K562 (cell line): Measurements from ENCODE around the gene COL25A1. TPM values are rescaled to one million over a fixed set of nuclear protein-coding genes. Genes with fewer than 3 reads are reported as not detected.

Experiments used
- ATAC-seq: fragments of 200-7000 bp; cut with Tn5 transposase; 3 replicates; pipeline ENCODE4 v1.9.1; 2020; ENCODE audit warnings: moderate library complexity
- BruUV-seq: library from RNA; stranded (reverse); fragments of 400-500 nt; replicated peaks from 2 replicates; lab custom pipeline; 2021; lab: Mats Ljungman, UMichigan
- CTCF ChIA-PET: fragments of 300-600 bp; formaldehyde crosslinking; extraction: SDS; loops from one replicate; lab custom pipeline; 2021; ENCODE audit warnings: low intra/inter-chr PET ratio; lab: Yijun Ruan, JAX
- POLR2A ChIA-PET: fragments of 300-600, 350-650 bp; sonication (Branson Sonifier 250); formaldehyde crosslinking; extraction: SDS; loops from one replicate; lab custom pipeline; 2021; ENCODE audit warnings: antibody characterized with exemption, inconsistent platforms; lab: Yijun Ruan, JAX
- DNase-seq, 4 experiments: peaks; one replicate each; pipeline versions ENCODE4 v3.0.0 to v3.0.0-alpha.2; 2011 to 2018; ENCODE audit warnings: low spot score in 3 of 4, mixed read lengths in 3 of 4; ENCODE audit errors: extremely low read depth in 1 of 4
- FAIRE-seq: peaks from 2 replicates; lab custom pipeline; 2011; peaks lifted over from hg19 to GRCh38; lab: Jason Lieb, UNC
- H2AFZ ChIP-seq: 2 replicates; pipeline ENCODE4 v1.6.0; 2011; ENCODE audit warnings: low read depth, low read length, control low read depth, inconsistent platforms
- H3K27ac ChIP-seq: fragments of 200-600 bp; 3 replicates; pipeline ENCODE4 v1.8.0; 2011; ENCODE audit warnings: low read depth, mild to moderate bottlenecking, control low read depth, inconsistent platforms, low read length, moderate library complexity, mixed read lengths; ENCODE audit errors: extremely low read depth
- H3K27me3 ChIP-seq, 2 experiments: fragments of 300-600 bp in 1 of 2; 2 replicates in 1 of 2; 3 replicates in 1 of 2; pipeline versions ENCODE4 v1.6.0 to v1.8.0; 2011; ENCODE audit warnings: inconsistent platforms in 2 of 2, low read length in 2 of 2, mild to moderate bottlenecking in 1 of 2, mixed read lengths in 1 of 2, moderate library complexity in 1 of 2; ENCODE audit not compliant: control insufficient read depth in 2 of 2, insufficient read depth in 2 of 2
- H3K36me3 ChIP-seq: fragments of 300-600 bp; 3 replicates; pipeline ENCODE4 v1.8.0; 2011; ENCODE audit warnings: mild to moderate bottlenecking, low read length, inconsistent platforms; ENCODE audit not compliant: control insufficient read depth, insufficient read depth
- H3K4me1 ChIP-seq, 2 experiments: fragments of 200-600 bp in 1 of 2; replicated peaks in 1 of 2; 2 replicates in 1 of 2; 3 replicates in 1 of 2; pipeline versions ENCODE4 v1.5.1 to v1.8.0; 2011; ENCODE audit warnings: inconsistent platforms in 2 of 2, low read length in 2 of 2, mild to moderate bottlenecking in 1 of 2, mixed read lengths in 1 of 2, moderate library complexity in 1 of 2; ENCODE audit not compliant: control insufficient read depth in 2 of 2, insufficient read depth in 2 of 2
- H3K4me2 ChIP-seq: 2 replicates; pipeline ENCODE4 v1.6.1; 2011; ENCODE audit warnings: low read length, control low read depth, inconsistent platforms, mixed read lengths; ENCODE audit not compliant: insufficient read depth
- H3K4me3 ChIP-seq: fragments of 200-600 bp; sonication (generic), shearing (Covaris generic); 2 replicates; pipeline ENCODE4 v1.5.1; 2016; ENCODE audit warnings: control low read depth, inconsistent platforms
- H3K79me2 ChIP-seq: fragments of 200-600 bp; 3 replicates; pipeline ENCODE4 v1.8.0; 2011; ENCODE audit warnings: low read length, inconsistent platforms; ENCODE audit not compliant: control insufficient read depth, insufficient read depth
- H3K9ac ChIP-seq, 2 experiments: 2 replicates each; pipeline versions ENCODE4 v1.6.0 to v1.6.1; 2011; ENCODE audit warnings: low read depth in 2 of 2, low read length in 2 of 2, control low read depth in 1 of 2, inconsistent platforms in 1 of 2, mild to moderate bottlenecking in 1 of 2, mixed read lengths in 1 of 2; ENCODE audit not compliant: insufficient read depth in 1 of 2
- H3K9me1 ChIP-seq: one replicate; pipeline ENCODE4 v1.6.0; 2011; ENCODE audit warnings: inconsistent platforms, mild to moderate bottlenecking, low read length, moderate library complexity; ENCODE audit not compliant: control insufficient read depth, insufficient read depth
- H3K9me3 ChIP-seq: replicated peaks from 2 replicates; pipeline ENCODE4 v1.5.1; 2011; ENCODE audit warnings: low read depth, low read length, inconsistent platforms; ENCODE audit not compliant: control insufficient read depth, insufficient read depth
- H4K20me1 ChIP-seq: replicated peaks from 2 replicates; pipeline ENCODE4 v1.6.1; 2011; ENCODE audit warnings: low read length, inconsistent platforms, mixed read lengths; ENCODE audit not compliant: control insufficient read depth, insufficient read depth
- CEBPB ChIP-seq: fragments of 450-650 bp; IDR thresholded peaks from 2 replicates; pipeline ENCODE4 v1.6.1; 2016; ENCODE audit warnings: missing genetic modification characterization, missing compliant biosample characterization
- CEBPG ChIP-seq, 3 experiments: fragments of 200-800 bp in 1 of 3; sonication (Bioruptor generic) in 1 of 3; sonication (generic) in 1 of 3; formaldehyde crosslinking in 1 of 3; IDR thresholded peaks in 2 of 3; conservative IDR thresholded peaks in 1 of 3; 2 replicates each; pipeline versions ENCODE4 v1.6.1 to v1.8.0; 2016 to 2022; ENCODE audit warnings: missing compliant biosample characterization in 2 of 3, missing genetic modification characterization in 2 of 3, mild to moderate bottlenecking in 1 of 3, missing genetic modification reagents in 1 of 3
- DACH1 ChIP-seq: fragments of 450-650 bp; IDR thresholded peaks from 2 replicates; pipeline ENCODE4 v1.6.1; 2018; ENCODE audit not compliant: partially characterized antibody
- MEIS2 ChIP-seq: fragments of 450-650 bp; IDR thresholded peaks from 2 replicates; pipeline ENCODE4 v1.6.1; 2014; ENCODE audit warnings: mild to moderate bottlenecking; ENCODE audit not compliant: partially characterized antibody
- RFX5 ChIP-seq: IDR thresholded peaks from 2 replicates; pipeline ENCODE4 v1.6.1; 2011; ENCODE audit warnings: low read depth, mild to moderate bottlenecking, improper control_type of control experiment, low read length
- in situ Hi-C: fragments of 300-500 bp; cut with MboI; formaldehyde crosslinking; loops from 4 replicates; pipeline ENCODE4 v1.15.0; 2018; ENCODE audit warnings: inconsistent platforms, mixed read lengths
- intact Hi-C: fragments of 100-400 bp; cut with micrococcal nuclease; formaldehyde crosslinking; loops from 2 replicates; pipeline ENCODE4 v1.14.2; 2022
- polyA plus RNA-seq, 8 experiments: library from polyadenylated mRNA; depleted of rRNA in 4 of 8; stranded (reverse) in 5 of 8; unstranded in 3 of 8; fragments of >200 nt; fragmentation: Nextera tagmentation in 2 of 8; fragmentation: Illumina TruSeq in 1 of 8; extraction: Ambion mirVana in 2 of 8; extraction: Trizol in 1 of 8; gene quantifications; 2 replicates each; pipeline versions ENCODE4 v1.2.1 to v1.2.3, GENCODE V29; 2011 to 2014; ENCODE audit warnings: inconsistent platforms in 1 of 8, missing spikeins in 1 of 8
- total RNA-seq, 7 experiments: library from RNA; depleted of rRNA in 6 of 7; stranded (reverse); fragments of >200 nt in 6 of 7; fragmentation: Illumina TruSeq in 2 of 7; extraction: Trizol in 2 of 7; gene quantifications; 2 replicates each; pipeline versions ENCODE4 v1.2.1 to v1.2.3, GENCODE V29; 2011 to 2021; ENCODE audit warnings: low replicate concordance in 1 of 7
- TF ChIP-seq, protein P1 (sequence below), 3 experiments: IDR thresholded peaks in 2 of 3; conservative IDR thresholded peaks in 1 of 3; 2 replicates each; pipeline ENCODE4 v1.5.1; 2011 to 2012; ENCODE audit warnings: low read length in 3 of 3, mild to moderate bottlenecking in 3 of 3, control low read depth in 2 of 3, improper control_type of control experiment in 1 of 3, inconsistent platforms in 1 of 3, low read depth in 1 of 3, mixed read lengths in 1 of 3, moderate library complexity in 1 of 3; ENCODE audit not compliant: insufficient read depth in 2 of 3
- TF ChIP-seq, protein P2 (sequence below): fragments of 450-650 bp; IDR thresholded peaks from 2 replicates; pipeline ENCODE4 v1.6.1; 2016; ENCODE audit warnings: mild to moderate bottlenecking, moderate library complexity

Gene COL25A1
- total and polyA plus RNA-seq, 9 of the 15 experiments (the other 6 are each of a cell fraction or from before 2014, with no cell fraction given), result 0.03 to 0.62 (median 0.27) TPM

DNA sequence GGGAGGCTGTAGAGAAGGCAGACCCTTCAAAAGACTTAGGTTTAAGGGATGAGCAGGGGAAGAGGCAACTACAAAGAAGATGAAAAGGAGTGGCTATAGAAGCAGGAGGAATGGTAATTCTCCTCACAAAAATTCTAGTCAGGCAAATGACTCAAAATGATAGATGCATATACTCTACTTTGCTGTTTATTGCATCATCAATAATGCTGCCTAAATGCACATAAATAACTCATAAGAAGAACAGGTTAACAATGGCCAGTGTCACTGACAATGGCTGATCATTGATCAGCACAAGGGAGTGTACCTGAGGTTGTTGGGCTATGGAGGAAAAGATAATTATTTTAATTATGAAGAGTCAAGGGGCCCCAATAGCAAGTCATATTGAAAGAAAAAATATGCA, 354.9 kb downstream of the COL25A1 start:
- CTCF ChIA-PET, result no interaction called here
- no peak overlapping the region for H3K4me3 ChIP-seq
- H3K27me3 ChIP-seq, result no peaks in the 10 kb centered on the region
- peaks cover 0 to 14% of the 10 kb centered on the region in 2 experiments; a peak in 3 of 5 replicates for H3K4me1 ChIP-seq
- DNase-seq (no peak), ATAC-seq (no peak), FAIRE-seq (no peak)
- no peak overlapping the region for H3K4me2 ChIP-seq
- POLR2A ChIA-PET, result no interaction called here
- in situ Hi-C loops, result no loop called here
- H2AFZ ChIP-seq, result no peak overlapping the region
- H3K9ac ChIP-seq, result no peak overlapping the region
- no peaks in the 10 kb centered on the region for H3K36me3 ChIP-seq
- no peaks in the 10 kb centered on the region for H3K9me1 ChIP-seq
- no peak overlapping the region for H3K27ac ChIP-seq
- BruUV-seq, result no TSS peak
- no peaks in the 10 kb centered on the region for H3K9me3 ChIP-seq
- no peaks in the 10 kb centered on the region for H3K79me2 ChIP-seq
- intact Hi-C loops, result no loop called here
- no peaks in the 10 kb centered on the region for H4K20me1 ChIP-seq
- TF ChIP-seq MEIS2, result peak; percentile 75
- TF ChIP-seq CEBPB, result peak; percentile 54
- TF ChIP-seq CEBPG (CRISPR knock-in tag; IDR thresholded peaks at IDR 0.05), result no peak
- peak; percentile 74 to 81 for TF ChIP-seq CEBPG (tag; conservative IDR thresholded peaks at IDR 0.05 in 1 of 2, IDR thresholded peaks at IDR 0.05 in 1 of 2)
- no peak for TF ChIP-seq RFX5
- TF ChIP-seq, protein P1, sequence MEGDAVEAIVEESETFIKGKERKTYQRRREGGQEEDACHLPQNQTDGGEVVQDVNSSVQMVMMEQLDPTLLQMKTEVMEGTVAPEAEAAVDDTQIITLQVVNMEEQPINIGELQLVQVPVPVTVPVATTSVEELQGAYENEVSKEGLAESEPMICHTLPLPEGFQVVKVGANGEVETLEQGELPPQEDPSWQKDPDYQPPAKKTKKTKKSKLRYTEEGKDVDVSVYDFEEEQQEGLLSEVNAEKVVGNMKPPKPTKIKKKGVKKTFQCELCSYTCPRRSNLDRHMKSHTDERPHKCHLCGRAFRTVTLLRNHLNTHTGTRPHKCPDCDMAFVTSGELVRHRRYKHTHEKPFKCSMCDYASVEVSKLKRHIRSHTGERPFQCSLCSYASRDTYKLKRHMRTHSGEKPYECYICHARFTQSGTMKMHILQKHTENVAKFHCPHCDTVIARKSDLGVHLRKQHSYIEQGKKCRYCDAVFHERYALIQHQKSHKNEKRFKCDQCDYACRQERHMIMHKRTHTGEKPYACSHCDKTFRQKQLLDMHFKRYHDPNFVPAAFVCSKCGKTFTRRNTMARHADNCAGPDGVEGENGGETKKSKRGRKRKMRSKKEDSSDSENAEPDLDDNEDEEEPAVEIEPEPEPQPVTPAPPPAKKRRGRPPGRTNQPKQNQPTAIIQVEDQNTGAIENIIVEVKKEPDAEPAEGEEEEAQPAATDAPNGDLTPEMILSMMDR (IDR thresholded peaks at IDR 0.05 in 2 of 3, conservative IDR thresholded peaks at IDR 0.05 in 1 of 3; ENCODE audit: insufficient read depth in 2 of 3, low read depth in 1 of 3, low read length in 3 of 3), result no peak
- no peak for TF ChIP-seq DACH1
- TF ChIP-seq, protein P2, sequence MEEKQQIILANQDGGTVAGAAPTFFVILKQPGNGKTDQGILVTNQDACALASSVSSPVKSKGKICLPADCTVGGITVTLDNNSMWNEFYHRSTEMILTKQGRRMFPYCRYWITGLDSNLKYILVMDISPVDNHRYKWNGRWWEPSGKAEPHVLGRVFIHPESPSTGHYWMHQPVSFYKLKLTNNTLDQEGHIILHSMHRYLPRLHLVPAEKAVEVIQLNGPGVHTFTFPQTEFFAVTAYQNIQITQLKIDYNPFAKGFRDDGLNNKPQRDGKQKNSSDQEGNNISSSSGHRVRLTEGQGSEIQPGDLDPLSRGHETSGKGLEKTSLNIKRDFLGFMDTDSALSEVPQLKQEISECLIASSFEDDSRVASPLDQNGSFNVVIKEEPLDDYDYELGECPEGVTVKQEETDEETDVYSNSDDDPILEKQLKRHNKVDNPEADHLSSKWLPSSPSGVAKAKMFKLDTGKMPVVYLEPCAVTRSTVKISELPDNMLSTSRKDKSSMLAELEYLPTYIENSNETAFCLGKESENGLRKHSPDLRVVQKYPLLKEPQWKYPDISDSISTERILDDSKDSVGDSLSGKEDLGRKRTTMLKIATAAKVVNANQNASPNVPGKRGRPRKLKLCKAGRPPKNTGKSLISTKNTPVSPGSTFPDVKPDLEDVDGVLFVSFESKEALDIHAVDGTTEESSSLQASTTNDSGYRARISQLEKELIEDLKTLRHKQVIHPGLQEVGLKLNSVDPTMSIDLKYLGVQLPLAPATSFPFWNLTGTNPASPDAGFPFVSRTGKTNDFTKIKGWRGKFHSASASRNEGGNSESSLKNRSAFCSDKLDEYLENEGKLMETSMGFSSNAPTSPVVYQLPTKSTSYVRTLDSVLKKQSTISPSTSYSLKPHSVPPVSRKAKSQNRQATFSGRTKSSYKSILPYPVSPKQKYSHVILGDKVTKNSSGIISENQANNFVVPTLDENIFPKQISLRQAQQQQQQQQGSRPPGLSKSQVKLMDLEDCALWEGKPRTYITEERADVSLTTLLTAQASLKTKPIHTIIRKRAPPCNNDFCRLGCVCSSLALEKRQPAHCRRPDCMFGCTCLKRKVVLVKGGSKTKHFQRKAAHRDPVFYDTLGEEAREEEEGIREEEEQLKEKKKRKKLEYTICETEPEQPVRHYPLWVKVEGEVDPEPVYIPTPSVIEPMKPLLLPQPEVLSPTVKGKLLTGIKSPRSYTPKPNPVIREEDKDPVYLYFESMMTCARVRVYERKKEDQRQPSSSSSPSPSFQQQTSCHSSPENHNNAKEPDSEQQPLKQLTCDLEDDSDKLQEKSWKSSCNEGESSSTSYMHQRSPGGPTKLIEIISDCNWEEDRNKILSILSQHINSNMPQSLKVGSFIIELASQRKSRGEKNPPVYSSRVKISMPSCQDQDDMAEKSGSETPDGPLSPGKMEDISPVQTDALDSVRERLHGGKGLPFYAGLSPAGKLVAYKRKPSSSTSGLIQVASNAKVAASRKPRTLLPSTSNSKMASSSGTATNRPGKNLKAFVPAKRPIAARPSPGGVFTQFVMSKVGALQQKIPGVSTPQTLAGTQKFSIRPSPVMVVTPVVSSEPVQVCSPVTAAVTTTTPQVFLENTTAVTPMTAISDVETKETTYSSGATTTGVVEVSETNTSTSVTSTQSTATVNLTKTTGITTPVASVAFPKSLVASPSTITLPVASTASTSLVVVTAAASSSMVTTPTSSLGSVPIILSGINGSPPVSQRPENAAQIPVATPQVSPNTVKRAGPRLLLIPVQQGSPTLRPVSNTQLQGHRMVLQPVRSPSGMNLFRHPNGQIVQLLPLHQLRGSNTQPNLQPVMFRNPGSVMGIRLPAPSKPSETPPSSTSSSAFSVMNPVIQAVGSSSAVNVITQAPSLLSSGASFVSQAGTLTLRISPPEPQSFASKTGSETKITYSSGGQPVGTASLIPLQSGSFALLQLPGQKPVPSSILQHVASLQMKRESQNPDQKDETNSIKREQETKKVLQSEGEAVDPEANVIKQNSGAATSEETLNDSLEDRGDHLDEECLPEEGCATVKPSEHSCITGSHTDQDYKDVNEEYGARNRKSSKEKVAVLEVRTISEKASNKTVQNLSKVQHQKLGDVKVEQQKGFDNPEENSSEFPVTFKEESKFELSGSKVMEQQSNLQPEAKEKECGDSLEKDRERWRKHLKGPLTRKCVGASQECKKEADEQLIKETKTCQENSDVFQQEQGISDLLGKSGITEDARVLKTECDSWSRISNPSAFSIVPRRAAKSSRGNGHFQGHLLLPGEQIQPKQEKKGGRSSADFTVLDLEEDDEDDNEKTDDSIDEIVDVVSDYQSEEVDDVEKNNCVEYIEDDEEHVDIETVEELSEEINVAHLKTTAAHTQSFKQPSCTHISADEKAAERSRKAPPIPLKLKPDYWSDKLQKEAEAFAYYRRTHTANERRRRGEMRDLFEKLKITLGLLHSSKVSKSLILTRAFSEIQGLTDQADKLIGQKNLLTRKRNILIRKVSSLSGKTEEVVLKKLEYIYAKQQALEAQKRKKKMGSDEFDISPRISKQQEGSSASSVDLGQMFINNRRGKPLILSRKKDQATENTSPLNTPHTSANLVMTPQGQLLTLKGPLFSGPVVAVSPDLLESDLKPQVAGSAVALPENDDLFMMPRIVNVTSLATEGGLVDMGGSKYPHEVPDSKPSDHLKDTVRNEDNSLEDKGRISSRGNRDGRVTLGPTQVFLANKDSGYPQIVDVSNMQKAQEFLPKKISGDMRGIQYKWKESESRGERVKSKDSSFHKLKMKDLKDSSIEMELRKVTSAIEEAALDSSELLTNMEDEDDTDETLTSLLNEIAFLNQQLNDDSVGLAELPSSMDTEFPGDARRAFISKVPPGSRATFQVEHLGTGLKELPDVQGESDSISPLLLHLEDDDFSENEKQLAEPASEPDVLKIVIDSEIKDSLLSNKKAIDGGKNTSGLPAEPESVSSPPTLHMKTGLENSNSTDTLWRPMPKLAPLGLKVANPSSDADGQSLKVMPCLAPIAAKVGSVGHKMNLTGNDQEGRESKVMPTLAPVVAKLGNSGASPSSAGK, result no peak
